A549 (cell line): ENCODE measurements around the gene ZC3HAV1. TPM values are rescaled to one million over a fixed set of nuclear protein-coding genes. Genes with fewer than 3 reads are reported as not detected.

Source experiments
- ATAC-seq, 2 experiments: fragments of 200-7000 bp in 1 of 2; fragments of >200 bp in 1 of 2; cut with Nextera tagmentation in 1 of 2; cut with Tn5 transposase in 1 of 2; 3 replicates each; pipeline versions ENCODE4 v1.8.0 to v1.9.1; 2018 to 2020; ENCODE audit warnings: mild to moderate bottlenecking in 1 of 2, moderate library complexity in 1 of 2
- CTCF ChIA-PET: fragments of 300-600 bp; sonication (Branson Sonifier 250); formaldehyde crosslinking; extraction: SDS; loops from one replicate; lab custom pipeline; 2021; ENCODE audit warnings: antibody characterized with exemption, inconsistent platforms; lab: Yijun Ruan, JAX
- POLR2A ChIA-PET: fragments of 350-600 bp; formaldehyde crosslinking; extraction: SDS; loops from one replicate; lab custom pipeline; 2021; ENCODE audit warnings: antibody characterized with exemption, inconsistent platforms; lab: Yijun Ruan, JAX
- DNase-seq, 2 experiments: peaks; one replicate each; pipeline versions ENCODE4 v3.0.0 to v3.0.0-alpha.2; 2011 to 2016; ENCODE audit warnings: low read depth in 1 of 2, low spot score in 1 of 2
- FAIRE-seq: peaks from 2 replicates; lab custom pipeline; 2011; peaks lifted over from hg19 to GRCh38; lab: Jason Lieb, UNC
- H3K27ac ChIP-seq, 2 experiments: fragments of >200 bp; sonication (Bioruptor Twin); formaldehyde crosslinking; 3 replicates each; pipeline ENCODE4 v1.5.1; 2016 to 2017
- H3K4me1 ChIP-seq: fragments of >200 bp; sonication (Bioruptor Twin); formaldehyde crosslinking; 3 replicates; pipeline ENCODE4 v1.6.1; 2016
- H3K4me2 ChIP-seq: fragments of >200 bp; sonication (Bioruptor Twin); formaldehyde crosslinking; 3 replicates; pipeline ENCODE4 v1.6.1; 2016
- H3K4me3 ChIP-seq: fragments of >200 bp; sonication (Bioruptor Twin); formaldehyde crosslinking; 3 replicates; pipeline ENCODE4 v1.5.1; 2016
- H3K9me3 ChIP-seq: fragments of >200 bp; sonication (Bioruptor Twin); formaldehyde crosslinking; 3 replicates; pipeline ENCODE4 v1.6.1; 2016
- BHLHE40 ChIP-seq: IDR thresholded peaks from 2 replicates; pipeline ENCODE4 v1.6.1; 2012; ENCODE audit warnings: low read depth, low read length, inconsistent platforms
- CBX2 ChIP-seq: fragments of 200-600 bp; sonication (generic); IDR thresholded peaks from 2 replicates; pipeline ENCODE4 v1.6.1; 2016; ENCODE audit warnings: low read depth, mild to moderate bottlenecking, borderline replicate concordance
- CBX8 ChIP-seq: fragments of 200-600 bp; sonication (generic); IDR thresholded peaks from 2 replicates; pipeline ENCODE4 v1.6.1; 2016
- CEBPB ChIP-seq, 2 experiments: fragments of >200 bp in 1 of 2; sonication (Bioruptor Twin) in 1 of 2; formaldehyde crosslinking in 1 of 2; IDR thresholded peaks; 2 replicates each; pipeline ENCODE4 v1.6.1; 2012 to 2016
- CHD2 ChIP-seq: fragments of 150-350 bp; IDR thresholded peaks from 2 replicates; pipeline ENCODE4 v1.6.1; 2014; ENCODE audit warnings: low read length; ENCODE audit not compliant: partially characterized antibody
- CTCF ChIP-seq: fragments of >200 bp; sonication (Bioruptor Twin); formaldehyde crosslinking; IDR thresholded peaks from 3 replicates; pipeline ENCODE4 v1.5.1; 2016
- EHF ChIP-seq: fragments of 250-450 bp; sonication (Bioruptor Pico); IDR thresholded peaks from 2 replicates; pipeline ENCODE4 v1.5.0; 2020; ENCODE audit warnings: mild to moderate bottlenecking
- FOSB ChIP-seq: fragments of 250-450 bp; sonication (Bioruptor Pico); IDR thresholded peaks from 2 replicates; pipeline ENCODE4 v1.5.0; 2020; ENCODE audit warnings: mild to moderate bottlenecking, moderate library complexity
- HEYL ChIP-seq: fragments of 250-450 bp; sonication (Bioruptor Pico); IDR thresholded peaks from 2 replicates; pipeline ENCODE4 v1.8.0; 2021; ENCODE audit warnings: mild to moderate bottlenecking, moderate library complexity
- HOXB13 ChIP-seq: fragments of 250-450 bp; sonication (Bioruptor Pico); IDR thresholded peaks from 2 replicates; pipeline ENCODE4 v1.5.0; 2020; ENCODE audit warnings: low read depth, mild to moderate bottlenecking, moderate library complexity
- HOXB5 ChIP-seq: fragments of 250-450 bp; sonication (Bioruptor Pico); IDR thresholded peaks from 2 replicates; pipeline ENCODE4 v1.5.0; 2020; ENCODE audit warnings: mild to moderate bottlenecking, moderate library complexity
- JUNB ChIP-seq: fragments of >200 bp; sonication (Bioruptor Twin); formaldehyde crosslinking; IDR thresholded peaks from 2 replicates; pipeline ENCODE4 v1.6.1; 2016
- KDM5A ChIP-seq: fragments of 200-600 bp; sonication (generic); IDR thresholded peaks from 2 replicates; pipeline ENCODE4 v1.6.1; 2016; ENCODE audit warnings: antibody characterized with exemption, mild to moderate bottlenecking
- MAX ChIP-seq: IDR thresholded peaks from 2 replicates; pipeline ENCODE4 v1.6.1; 2012
- MAZ ChIP-seq: fragments of 150-350 bp; IDR thresholded peaks from 2 replicates; pipeline ENCODE4 v1.6.1; 2014; ENCODE audit warnings: antibody characterized with exemption, low read depth, low read length, borderline replicate concordance
- MYC ChIP-seq: IDR thresholded peaks from 2 replicates; pipeline ENCODE4 v1.6.1; 2012; ENCODE audit warnings: mild to moderate bottlenecking, inconsistent platforms, low read length, improper control_type of control experiment, borderline replicate concordance
- NFE2L2 ChIP-seq: fragments of 150-350 bp; conservative IDR thresholded peaks from 2 replicates; pipeline ENCODE4 v1.6.1; 2014; ENCODE audit warnings: low read length
- NR3C1 ChIP-seq: fragments of >200 bp; sonication (Bioruptor Twin); formaldehyde crosslinking; IDR thresholded peaks from 3 replicates; pipeline ENCODE4 v1.6.1; 2017
- SMC3 ChIP-seq: fragments of >200 bp; sonication (Bioruptor Twin); formaldehyde crosslinking; IDR thresholded peaks from 3 replicates; pipeline ENCODE4 v1.6.1; 2018; ENCODE audit warnings: inconsistent platforms
- SREBF2 ChIP-seq: fragments of 450-650 bp; IDR thresholded peaks from 2 replicates; pipeline ENCODE4 v1.6.1; 2014; ENCODE audit warnings: mild to moderate bottlenecking, moderate library complexity
- ZC3H11A ChIP-seq: fragments of 450-650 bp; IDR thresholded peaks from 2 replicates; pipeline ENCODE4 v1.6.1; 2014; ENCODE audit warnings: antibody characterized with exemption, mild to moderate bottlenecking
- ZNF302 ChIP-seq: fragments of 250-450 bp; sonication (Bioruptor Pico); IDR thresholded peaks from 2 replicates; pipeline ENCODE4 v1.9.0; 2021; ENCODE audit warnings: inconsistent platforms, mild to moderate bottlenecking, moderate library complexity
- WGBS: methylation state at CpG from one replicate; pipeline ENCODE4 v1.1.6; 2017; ENCODE audit errors: missing lambda C conversion rate; 5-methylcytosine and 5-hydroxymethylcytosine counted together
- polyA plus RNA-seq, 4 experiments: library from polyadenylated mRNA; depleted of rRNA in 3 of 4; stranded (reverse); fragments of >200 nt; fragmentation: RNase III in 1 of 4; extraction: RNeasy Plus Mini Kit Qiagen cat#74134 plus additional on column Dnase treatment in 1 of 4; gene quantifications; 2 replicates in 3 of 4; 3 replicates in 1 of 4; pipeline ENCODE4 v1.2.3, GENCODE V29; 2011 to 2017
- TF ChIP-seq, protein P1 (sequence below): fragments of >200 bp; sonication (Bioruptor Twin); formaldehyde crosslinking; IDR thresholded peaks from 2 replicates; pipeline ENCODE4 v1.6.1; 2016
- TF ChIP-seq, protein P2 (sequence below): fragments of >200 bp; sonication (Bioruptor Twin); formaldehyde crosslinking; IDR thresholded peaks from 3 replicates; pipeline ENCODE4 v1.6.1; 2016

The ZC3HAV1 gene
- polyA plus RNA-seq, 2 of the 4 experiments (the other 2 are of a cell fraction) = 22.2 to 32.1 TPM

DNA sequence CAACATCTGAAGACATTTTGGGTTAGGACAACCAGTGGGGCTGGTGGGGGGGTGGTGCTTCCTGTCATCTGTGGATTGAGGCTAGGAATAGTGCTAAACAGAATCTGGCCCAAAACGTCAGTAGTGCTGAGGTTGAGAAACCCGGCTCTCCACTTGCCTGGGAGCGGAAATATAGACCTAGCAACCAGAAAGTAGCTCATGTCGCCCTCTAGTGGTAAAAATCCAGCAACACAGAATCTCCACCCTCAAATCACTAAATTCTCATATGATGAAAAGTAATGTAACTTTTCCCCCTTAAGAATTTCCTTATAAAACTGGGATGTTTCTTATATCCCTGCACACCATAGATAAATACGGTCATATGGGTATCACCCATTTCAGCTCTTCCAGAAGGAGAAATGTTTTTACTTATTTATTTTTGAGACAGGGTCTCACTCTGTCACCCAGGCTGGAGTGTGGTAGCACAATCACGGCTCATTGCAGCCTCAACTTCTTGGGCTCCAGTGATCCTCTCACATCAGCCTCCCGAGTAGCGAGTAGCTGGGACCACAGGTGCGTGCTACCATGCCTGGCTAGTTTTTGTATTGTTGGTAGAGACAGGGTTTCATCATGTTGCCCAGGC is 34.4 kb downstream of the ZC3HAV1 start (continued):
- TF ChIP-seq, protein P1, sequence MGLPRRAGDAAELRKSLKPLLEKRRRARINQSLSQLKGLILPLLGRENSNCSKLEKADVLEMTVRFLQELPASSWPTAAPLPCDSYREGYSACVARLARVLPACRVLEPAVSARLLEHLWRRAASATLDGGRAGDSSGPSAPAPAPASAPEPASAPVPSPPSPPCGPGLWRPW = no peak
- no peak for TF ChIP-seq EHF
- TF ChIP-seq NR3C1 = no peak
- no peak for TF ChIP-seq ZC3H11A

DNA sequence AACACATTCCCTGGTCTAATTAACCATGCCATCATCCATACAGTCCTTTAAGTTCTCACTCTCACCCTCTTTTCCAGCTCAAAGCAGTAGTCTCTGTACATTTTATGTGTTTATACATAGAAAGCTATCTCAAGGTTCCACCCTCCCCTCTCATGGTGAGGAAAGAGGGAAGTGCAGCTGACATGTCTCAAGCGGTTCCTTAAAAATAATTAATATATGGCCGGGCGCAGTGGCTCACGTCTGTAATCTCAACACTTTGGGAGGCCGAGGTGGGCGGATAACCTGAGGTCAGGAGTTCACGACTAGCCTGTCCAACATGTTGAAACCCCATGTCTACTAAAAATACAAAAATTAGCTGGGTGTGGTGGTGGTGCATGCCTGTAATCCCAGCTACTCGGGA is 36.7 kb downstream of the ZC3HAV1 start:
- peaks cover 7% of the 10 kb centered on the region; the same call in 1 of the 3 replicates for H3K4me1 ChIP-seq
- FAIRE-seq (no peak), DNase-seq (no peak), ATAC-seq (no peak)
- no peaks in the 10 kb centered on the region for H3K9me3 ChIP-seq
- H3K4me3 ChIP-seq = no peak overlapping the region
- TF ChIP-seq KDM5A = no peak
- no peak for TF ChIP-seq CBX8
- no peak for TF ChIP-seq FOSB
- no peak for TF ChIP-seq SMC3
- TF ChIP-seq CHD2 = no peak
- TF ChIP-seq MAZ = no peak
- TF ChIP-seq CTCF = no peak
- no peak for TF ChIP-seq SREBF2
- TF ChIP-seq CBX2 = no peak
- TF ChIP-seq MAX = no peak
- TF ChIP-seq NFE2L2 = no peak
- TF ChIP-seq, protein P2, sequence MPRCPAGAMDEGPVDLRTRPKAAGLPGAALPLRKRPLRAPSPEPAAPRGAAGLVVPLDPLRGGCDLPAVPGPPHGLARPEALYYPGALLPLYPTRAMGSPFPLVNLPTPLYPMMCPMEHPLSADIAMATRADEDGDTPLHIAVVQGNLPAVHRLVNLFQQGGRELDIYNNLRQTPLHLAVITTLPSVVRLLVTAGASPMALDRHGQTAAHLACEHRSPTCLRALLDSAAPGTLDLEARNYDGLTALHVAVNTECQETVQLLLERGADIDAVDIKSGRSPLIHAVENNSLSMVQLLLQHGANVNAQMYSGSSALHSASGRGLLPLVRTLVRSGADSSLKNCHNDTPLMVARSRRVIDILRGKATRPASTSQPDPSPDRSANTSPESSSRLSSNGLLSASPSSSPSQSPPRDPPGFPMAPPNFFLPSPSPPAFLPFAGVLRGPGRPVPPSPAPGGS = no peak
- no peak for TF ChIP-seq ZNF302 (CRISPR knock-in tag)
- no peak for TF ChIP-seq MYC
- TF ChIP-seq CEBPB (IDR thresholded peaks at IDR 0.05) = no peak
- TF ChIP-seq HOXB5 = no peak
- no peak for TF ChIP-seq JUNB
- TF ChIP-seq BHLHE40 = no peak
- ChIA-PET CTCF (interaction anchor here (0.6 to 4.8 kb wide), 4 partner anchors 38 to 334 kb away, joined by 3 to 31 read pairs (median 16); partner anchors contain the start of gene ZC3HAV1L), POLR2A (no interaction called here)
- WGBS = 96% methylated on average over 8 of the region's 8 CpGs
- no peak overlapping the region for H3K4me2 ChIP-seq
- no peak overlapping the region for H3K27ac ChIP-seq

DNA sequence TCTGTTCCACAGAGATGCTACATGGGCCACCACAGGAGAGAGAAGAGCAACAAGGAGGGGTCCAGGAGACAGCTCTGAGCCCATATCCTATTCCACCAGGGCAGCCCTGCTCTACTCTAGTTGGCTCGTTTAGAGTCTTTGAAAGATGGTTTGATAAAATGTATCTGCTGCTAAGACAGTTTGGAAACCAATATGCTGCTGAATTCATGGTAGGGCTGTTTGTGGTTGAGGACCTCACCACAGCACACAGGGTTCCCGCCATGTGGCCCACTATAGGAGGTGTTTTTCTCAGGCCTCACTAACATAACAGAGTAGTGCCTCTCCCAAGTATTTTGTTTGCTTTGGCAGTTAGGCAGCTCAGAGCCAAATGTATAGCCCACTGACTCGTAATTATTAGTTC is 37.8 kb downstream of the ZC3HAV1 start:
- ChIA-PET POLR2A (no interaction called here), CTCF (interaction anchor here (0.5 to 1.8 kb wide), 6 partner anchors 9 to 426 kb away, joined by 3 to 6 read pairs (median 3); no protein-coding TSS in a partner anchor)
- WGBS = 94% methylated on average over 3 of the region's 3 CpGs
- FAIRE-seq = no peak
- Histone ChIP-seq H3K9me3 (no peaks in the 10 kb centered on the region), H3K4me1 (peaks cover 7% of the 10 kb centered on the region; the same call in 1 of the 3 replicates), H3K4me3 (no peak overlapping the region), H3K4me2 (no peak overlapping the region), H3K27ac (no peak overlapping the region)
- TF ChIP-seq HOXB13 (CRISPR knock-in tag) (no peak), FOSB (no peak), HEYL (CRISPR knock-in tag) (no peak)
- no peak for ATAC-seq
- no peak for DNase-seq
